HEK293 (cell line): ENCODE results near the gene SOX11.

Source experiments
- CTCF ChIA-PET: fragments of 350-600 bp; formaldehyde crosslinking; extraction: SDS; loops from one replicate; lab custom pipeline; 2021; ENCODE audit warnings: antibody characterized with exemption; lab: Yijun Ruan, JAX
- POLR2A ChIA-PET: fragments of 300-600 bp; formaldehyde crosslinking; extraction: SDS; loops from one replicate; lab custom pipeline; 2020; ENCODE audit warnings: antibody characterized with exemption, inconsistent platforms; lab: Yijun Ruan, JAX
- H3K27ac ChIP-seq: fragments of 200-500 bp; sonication (Bioruptor generic); 2 replicates; pipeline ENCODE4 v1.5.1; 2014; ENCODE audit warnings: low read depth, low read length, control low read depth, inconsistent platforms; ENCODE audit errors: extremely low read depth
- H3K36me3 ChIP-seq, 2 experiments: fragments of 200-500 bp in 1 of 2; sonication (Bioruptor generic) in 1 of 2; 1 replicate in 1 of 2; 2 replicates in 1 of 2; pipeline ENCODE4 v1.5.1; 2014 to 2017; ENCODE audit warnings: inconsistent platforms in 2 of 2, low read length in 2 of 2; ENCODE audit not compliant: control insufficient read depth in 2 of 2, insufficient read depth in 1 of 2
- H3K4me1 ChIP-seq: fragments of 200-500 bp; sonication (Bioruptor generic); 2 replicates; pipeline ENCODE4 v1.5.1; 2014; ENCODE audit warnings: mild to moderate bottlenecking, low read length, inconsistent platforms; ENCODE audit not compliant: control insufficient read depth, insufficient read depth
- H3K4me3 ChIP-seq: 2 replicates; pipeline ENCODE4 v1.5.1; 2011; ENCODE audit warnings: low read depth, mild to moderate bottlenecking, control low read depth, low read length, moderate library complexity
- H3K9me3 ChIP-seq: fragments of 200-500 bp; sonication (Bioruptor generic); 2 replicates; pipeline ENCODE4 v1.5.1; 2014; ENCODE audit warnings: low read depth, low read length, inconsistent platforms; ENCODE audit not compliant: control insufficient read depth, insufficient read depth
- BCL11B ChIP-seq: fragments of 450-650 bp; formaldehyde crosslinking; IDR thresholded peaks from 2 replicates; pipeline ENCODE4 v1.5.1; 2016; ENCODE audit warnings: low read depth, missing biosample characterization, missing genetic modification characterization
- HOXD13 ChIP-seq: sonication (generic); formaldehyde crosslinking; IDR thresholded peaks from 2 replicates; pipeline ENCODE4 v1.8.0; 2022; ENCODE audit warnings: missing genetic modification reagents, borderline replicate concordance
- ZNF10 ChIP-seq: fragments of 450-650 bp; formaldehyde crosslinking; IDR thresholded peaks from 2 replicates; pipeline ENCODE4 v1.5.1; 2017; ENCODE audit warnings: missing biosample characterization, missing genetic modification characterization
- ZNF132 ChIP-seq: fragments of 450-650 bp; formaldehyde crosslinking; IDR thresholded peaks from 2 replicates; pipeline ENCODE4 v1.5.1; 2017; ENCODE audit warnings: missing biosample characterization, missing genetic modification characterization, borderline replicate concordance
- ZNF133 ChIP-seq: fragments of 450-650 bp; formaldehyde crosslinking; IDR thresholded peaks from 2 replicates; pipeline ENCODE4 v1.5.1; 2016; ENCODE audit warnings: missing biosample characterization, missing genetic modification characterization
- ZNF169 ChIP-seq: fragments of 450-650 bp; formaldehyde crosslinking; IDR thresholded peaks from 2 replicates; pipeline ENCODE4 v1.5.1; 2016; ENCODE audit warnings: missing biosample characterization, missing genetic modification characterization
- ZNF202 ChIP-seq: fragments of 450-650 bp; formaldehyde crosslinking; IDR thresholded peaks from 2 replicates; pipeline ENCODE4 v1.5.1; 2016; ENCODE audit warnings: missing biosample characterization, missing genetic modification characterization, borderline replicate concordance
- ZNF311 ChIP-seq: fragments of 450-650 bp; formaldehyde crosslinking; IDR thresholded peaks from 2 replicates; pipeline ENCODE4 v1.5.1; 2017; ENCODE audit warnings: missing biosample characterization, missing genetic modification characterization, borderline replicate concordance
- ZNF354C ChIP-seq: fragments of 450-650 bp; formaldehyde crosslinking; IDR thresholded peaks from 2 replicates; pipeline ENCODE4 v1.5.1; 2016; ENCODE audit warnings: missing biosample characterization, missing genetic modification characterization, low read depth, borderline replicate concordance
- ZNF404 ChIP-seq: fragments of 450-650 bp; formaldehyde crosslinking; IDR thresholded peaks from 2 replicates; pipeline ENCODE4 v1.5.1; 2017; ENCODE audit warnings: missing biosample characterization, missing genetic modification characterization
- ZNF416 ChIP-seq: fragments of 450-650 bp; formaldehyde crosslinking; IDR thresholded peaks from 2 replicates; pipeline ENCODE4 v1.5.1; 2016; ENCODE audit warnings: missing biosample characterization, missing genetic modification characterization
- ZNF501 ChIP-seq: fragments of 450-650 bp; formaldehyde crosslinking; IDR thresholded peaks from 2 replicates; pipeline ENCODE4 v1.5.1; 2016; ENCODE audit warnings: missing biosample characterization, missing genetic modification characterization
- ZNF530 ChIP-seq: fragments of 450-650 bp; formaldehyde crosslinking; IDR thresholded peaks from 2 replicates; pipeline ENCODE4 v1.5.1; 2016; ENCODE audit warnings: low read depth, missing biosample characterization, missing genetic modification characterization
- ZNF548 ChIP-seq: fragments of 450-650 bp; formaldehyde crosslinking; IDR thresholded peaks from 2 replicates; pipeline ENCODE4 v1.5.1; 2016; ENCODE audit warnings: missing biosample characterization, missing genetic modification characterization
- ZNF561 ChIP-seq: fragments of 450-650 bp; IDR thresholded peaks from 2 replicates; pipeline ENCODE4 v1.5.1; 2018; ENCODE audit warnings: missing biosample characterization, missing genetic modification characterization, borderline replicate concordance
- ZNF623 ChIP-seq: fragments of 450-650 bp; formaldehyde crosslinking; IDR thresholded peaks from 2 replicates; pipeline ENCODE4 v1.5.1; 2016; ENCODE audit warnings: missing biosample characterization, missing genetic modification characterization
- ZNF624 ChIP-seq: fragments of 450-650 bp; formaldehyde crosslinking; IDR thresholded peaks from 2 replicates; pipeline ENCODE4 v1.5.1; 2017; ENCODE audit warnings: missing biosample characterization, missing genetic modification characterization
- ZNF654 ChIP-seq: fragments of 450-650 bp; formaldehyde crosslinking; IDR thresholded peaks from 2 replicates; pipeline ENCODE4 v1.5.1; 2016; ENCODE audit warnings: low read depth, missing biosample characterization, missing genetic modification characterization
- ZNF658 ChIP-seq: fragments of 450-650 bp; formaldehyde crosslinking; IDR thresholded peaks from 2 replicates; pipeline ENCODE4; 2016; ENCODE audit warnings: missing biosample characterization, missing genetic modification characterization
- ZNF660 ChIP-seq: fragments of 450-650 bp; IDR thresholded peaks from 2 replicates; pipeline ENCODE4 v1.5.1; 2018; ENCODE audit warnings: missing biosample characterization, mild to moderate bottlenecking, missing genetic modification characterization
- ZNF76 ChIP-seq: fragments of 450-650 bp; formaldehyde crosslinking; IDR thresholded peaks from 2 replicates; pipeline ENCODE4; 2016; ENCODE audit warnings: low read depth, missing biosample characterization, missing genetic modification characterization, borderline replicate concordance
- ZNF776 ChIP-seq: fragments of 450-650 bp; formaldehyde crosslinking; IDR thresholded peaks from 2 replicates; pipeline ENCODE4 v1.5.0; 2017; ENCODE audit warnings: missing biosample characterization, missing genetic modification characterization, borderline replicate concordance
- ZNF792 ChIP-seq: fragments of 450-650 bp; formaldehyde crosslinking; IDR thresholded peaks from 2 replicates; pipeline ENCODE4 v1.5.1; 2016; ENCODE audit warnings: missing biosample characterization, missing genetic modification characterization
- ZNF837 ChIP-seq: fragments of 450-650 bp; formaldehyde crosslinking; IDR thresholded peaks from 2 replicates; pipeline ENCODE4 v1.5.1; 2016; ENCODE audit warnings: missing biosample characterization, missing genetic modification characterization
- TF ChIP-seq, protein P1 (sequence below): fragments of 450-650 bp; formaldehyde crosslinking; IDR thresholded peaks from 2 replicates; pipeline ENCODE4 v1.5.1; 2016; ENCODE audit warnings: missing biosample characterization, missing genetic modification characterization
- TF ChIP-seq, protein P2 (sequence below): fragments of 450-650 bp; formaldehyde crosslinking; IDR thresholded peaks from 2 replicates; pipeline ENCODE4 v1.5.1; 2016; ENCODE audit warnings: missing biosample characterization, missing genetic modification characterization

Gene SOX11

DNA sequence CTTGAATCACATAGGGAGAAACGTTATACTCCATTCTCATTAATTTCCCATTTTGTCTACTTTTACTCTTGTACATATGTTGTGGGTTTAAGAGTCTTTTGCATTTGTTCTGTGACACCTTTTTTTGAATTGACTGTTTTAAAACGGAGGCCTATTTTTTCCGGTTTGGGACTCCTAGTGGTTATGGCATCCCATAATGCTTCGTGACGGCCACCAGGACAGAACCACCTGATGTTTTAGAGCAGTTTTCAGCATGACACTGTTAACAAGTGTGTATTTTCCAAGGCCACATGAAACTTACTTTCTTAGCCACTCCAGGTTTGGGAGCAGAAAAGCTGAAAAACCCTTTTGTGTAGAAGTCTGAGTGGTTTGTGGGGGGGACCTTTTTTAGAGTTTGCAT is 8.4 kb downstream of the SOX11 start:
- TF ChIP-seq ZNF354C (tag by site-specific recombination) (no peak), ZNF76 (no peak), ZNF624 (tag by site-specific recombination) (no peak), ZNF202 (tag by site-specific recombination) (no peak), ZNF416 (tag by site-specific recombination) (no peak), ZNF660 (tag by site-specific recombination) (no peak), ZNF404 (no peak), ZNF623 (tag by site-specific recombination) (no peak), ZNF133 (tag by site-specific recombination) (no peak)
- TF ChIP-seq, all 188 proteins: peak for 0
- H3K4me3 ChIP-seq, result no peak overlapping the region
- no peaks in the 10 kb centered on the region for H3K9me3 ChIP-seq
- ChIA-PET CTCF (no interaction called here), POLR2A (no interaction called here)
- peaks cover 3 to 4% of the 10 kb centered on the region in 2 experiments; a peak in 2 of 3 replicates for H3K36me3 ChIP-seq
- no peaks in the 10 kb centered on the region for H3K4me1 ChIP-seq
- H3K27ac ChIP-seq, result no peak overlapping the region

DNA sequence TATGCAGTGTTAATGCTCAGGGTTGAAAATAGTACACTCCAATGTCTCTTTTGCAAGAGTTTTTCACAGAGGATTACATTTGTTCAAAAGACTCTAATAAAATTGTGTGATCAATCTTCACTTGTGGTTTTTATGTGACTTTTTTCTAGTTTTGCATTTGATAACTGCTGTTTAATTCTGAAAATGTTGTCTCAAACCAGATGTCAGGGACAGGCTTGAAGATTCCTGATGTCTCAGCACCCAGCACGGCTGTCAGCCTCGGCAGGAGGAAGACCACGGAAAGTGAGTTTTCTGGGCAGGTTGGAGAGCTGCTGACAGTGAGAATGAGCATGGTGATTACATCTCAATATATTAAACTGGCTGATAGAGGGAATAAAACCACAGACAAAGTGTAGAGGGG is 9.1 kb downstream of the SOX11 start:
- Histone ChIP-seq H3K9me3 (no peaks in the 10 kb centered on the region), H3K4me3 (no peak overlapping the region)
- CTCF ChIA-PET, result no interaction called here
- no peak for TF ChIP-seq ZNF311 (tag by site-specific recombination)
- no peak for TF ChIP-seq ZNF10 (tag by site-specific recombination)
- TF ChIP-seq HOXD13, result no peak
- TF ChIP-seq, protein P1, sequence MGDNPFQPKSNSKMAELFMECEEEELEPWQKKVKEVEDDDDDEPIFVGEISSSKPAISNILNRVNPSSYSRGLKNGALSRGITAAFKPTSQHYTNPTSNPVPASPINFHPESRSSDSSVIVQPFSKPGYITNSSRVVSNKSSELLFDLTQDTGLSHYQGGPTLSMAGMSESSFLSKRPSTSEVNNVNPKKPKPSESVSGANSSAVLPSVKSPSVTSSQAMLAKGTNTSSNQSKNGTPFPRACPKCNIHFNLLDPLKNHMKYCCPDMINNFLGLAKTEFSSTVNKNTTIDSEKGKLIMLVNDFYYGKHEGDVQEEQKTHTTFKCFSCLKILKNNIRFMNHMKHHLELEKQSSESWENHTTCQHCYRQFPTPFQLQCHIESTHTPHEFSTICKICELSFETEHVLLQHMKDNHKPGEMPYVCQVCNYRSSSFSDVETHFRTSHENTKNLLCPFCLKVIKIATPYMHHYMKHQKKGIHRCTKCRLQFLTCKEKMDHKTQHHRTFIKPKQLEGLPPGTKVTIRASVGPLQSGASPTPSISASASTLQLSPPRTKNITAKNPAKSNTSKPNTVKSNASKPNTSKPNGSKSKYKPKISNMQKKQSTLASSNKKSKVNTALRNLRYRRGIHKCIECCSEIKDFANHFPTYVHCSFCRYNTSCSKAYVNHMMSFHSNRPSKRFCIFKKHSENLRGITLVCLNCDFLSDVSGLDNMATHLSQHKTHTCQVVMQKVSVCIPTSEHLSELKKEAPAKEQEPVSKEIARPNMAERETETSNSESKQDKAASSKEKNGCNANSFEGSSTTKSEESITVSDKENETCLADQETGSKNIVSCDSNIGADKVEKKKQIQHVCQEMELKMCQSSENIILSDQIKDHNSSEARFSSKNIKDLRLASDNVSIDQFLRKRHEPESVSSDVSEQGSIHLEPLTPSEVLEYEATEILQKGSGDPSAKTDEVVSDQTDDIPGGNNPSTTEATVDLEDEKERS (tag by site-specific recombination), result no peak
- no peak for TF ChIP-seq ZNF416 (tag by site-specific recombination)
- TF ChIP-seq ZNF169, result no peak
- TF ChIP-seq ZNF658 (tag by site-specific recombination), result no peak
- TF ChIP-seq ZNF354C (tag by site-specific recombination), result no peak
- TF ChIP-seq ZNF76, result no peak
- TF ChIP-seq, all 188 proteins: peak for 0
- H3K36me3 ChIP-seq, result peaks cover 3 to 4% of the 10 kb centered on the region in 2 experiments; a peak in 2 of 3 replicates
- no peaks in the 10 kb centered on the region for H3K4me1 ChIP-seq
- POLR2A ChIA-PET, result no interaction called here
- H3K27ac ChIP-seq, result no peak overlapping the region

DNA sequence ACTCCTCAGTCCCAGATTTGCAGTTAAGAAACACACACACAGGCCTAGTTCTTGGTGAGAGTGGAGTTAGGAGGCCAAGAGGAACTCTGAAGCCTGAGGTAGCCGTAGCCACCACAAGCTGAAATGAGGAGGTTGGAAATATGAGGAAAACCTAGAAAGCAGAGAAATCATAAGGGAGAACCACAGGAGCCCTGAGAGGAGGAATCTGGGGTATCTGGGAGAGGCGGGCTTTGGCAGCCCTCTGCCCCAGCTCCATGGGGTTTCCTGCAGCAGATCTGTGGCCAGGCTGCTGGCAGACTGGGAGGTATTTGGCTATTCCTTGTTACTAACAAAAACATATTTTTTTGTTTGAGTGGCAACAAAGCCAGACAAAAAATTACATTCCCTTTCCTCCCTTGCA is 11.0 kb downstream of the SOX11 start:
- Histone ChIP-seq H3K4me3 (no peak overlapping the region), H3K9me3 (no peaks in the 10 kb centered on the region), H3K27ac (no peak overlapping the region), H3K4me1 (no peaks in the 10 kb centered on the region), H3K36me3 (peaks cover 3 to 4% of the 10 kb centered on the region in 2 experiments; a peak in 2 of 3 replicates)
- TF ChIP-seq ZNF501 (tag by site-specific recombination), result no peak
- ChIA-PET CTCF (no interaction called here), POLR2A (interaction anchor here (0.7 to 1.7 kb wide), 2 partner anchors 9 to 11 kb away, joined by 3 to 8 read pairs; partner anchors contain the start of gene SOX11)

DNA sequence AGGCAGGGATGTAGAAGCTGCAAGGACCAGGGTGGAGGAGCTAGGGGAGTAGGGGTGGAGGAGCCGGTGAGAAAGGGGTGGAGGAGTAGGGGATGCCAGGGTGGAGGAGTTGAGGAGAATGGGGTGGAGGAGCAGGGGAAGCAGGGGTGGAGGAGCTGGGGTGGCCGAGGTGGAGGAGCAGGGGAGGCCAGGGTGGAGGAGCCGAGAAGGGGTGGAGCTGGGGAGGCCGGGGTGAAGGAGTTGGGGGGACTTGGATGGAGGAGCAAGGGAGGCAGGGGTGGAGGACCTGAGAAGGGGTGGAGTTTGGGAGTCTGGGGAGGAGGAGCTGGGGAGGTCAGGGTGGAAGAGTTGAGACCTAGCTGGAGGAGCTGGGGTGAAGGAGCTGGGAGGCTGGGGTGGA is 13.3 kb downstream of the SOX11 start:
- Histone ChIP-seq H3K9me3 (no peaks in the 10 kb centered on the region), H3K4me3 (no peak overlapping the region), H3K36me3 (peaks cover 3 to 4% of the 10 kb centered on the region in 2 experiments; a peak in 2 of 3 replicates), H3K27ac (no peak overlapping the region), H3K4me1 (no peaks in the 10 kb centered on the region)
- TF ChIP-seq, protein P2, sequence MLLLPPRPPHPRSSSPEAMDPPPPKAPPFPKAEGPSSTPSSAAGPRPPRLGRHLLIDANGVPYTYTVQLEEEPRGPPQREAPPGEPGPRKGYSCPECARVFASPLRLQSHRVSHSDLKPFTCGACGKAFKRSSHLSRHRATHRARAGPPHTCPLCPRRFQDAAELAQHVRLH (tag by site-specific recombination), result no peak
- no peak for TF ChIP-seq ZNF776
- TF ChIP-seq ZNF561 (tag by site-specific recombination), result no peak
- no peak for TF ChIP-seq ZNF792 (tag by site-specific recombination)
- TF ChIP-seq ZNF530 (tag by site-specific recombination), result no peak
- no peak for TF ChIP-seq ZNF548
- TF ChIP-seq ZNF132 (tag by site-specific recombination), result no peak
- TF ChIP-seq ZNF837 (tag by site-specific recombination), result no peak
- no peak for TF ChIP-seq BCL11B (tag by site-specific recombination)
- TF ChIP-seq ZNF654 (tag by site-specific recombination), result no peak
- TF ChIP-seq ZNF76, result no peak
- TF ChIP-seq ZNF169, result no peak
- CTCF ChIA-PET, result no interaction called here
- POLR2A ChIA-PET, result interaction anchor here (0.6 to 1.2 kb wide), 2 partner anchors 13 to 146 kb away, joined by 4 to 7 read pairs; partner anchors contain the start of gene SOX11
